H9 (cell line): ENCODE data around the gene RNF149. TPM values are rescaled to one million over a fixed set of nuclear protein-coding genes. Genes with fewer than 3 reads are reported as not detected.

Source experiments
- DNase-seq: peaks from one replicate; pipeline ENCODE4 v3.0.0-alpha.2; 2017
- H2AFZ ChIP-seq: one replicate; pipeline ENCODE4 v1.6.1; 2013; ENCODE audit warnings: mild to moderate bottlenecking, low read length, control low read depth, moderate library complexity
- H2AK5ac ChIP-seq: 2 replicates; pipeline ENCODE4 v1.6.1; 2013; ENCODE audit warnings: low read length, control low read depth, mixed read lengths; ENCODE audit not compliant: insufficient read length
- H2BK120ac ChIP-seq: one replicate; pipeline ENCODE4 v1.6.1; 2013; ENCODE audit warnings: low read depth, mild to moderate bottlenecking, low read length, control low read depth, inconsistent platforms; ENCODE audit not compliant: poor library complexity, severe bottlenecking
- H2BK12ac ChIP-seq: 2 replicates; pipeline ENCODE4 v1.6.1; 2013; ENCODE audit warnings: low read length, control low read depth, mixed read lengths, low read depth; ENCODE audit not compliant: insufficient read length
- H2BK15ac ChIP-seq: 2 replicates; pipeline ENCODE4 v1.6.1; 2013; ENCODE audit warnings: low read depth, low read length, control low read depth
- H2BK20ac ChIP-seq: one replicate; pipeline ENCODE4 v1.6.1; 2013; ENCODE audit warnings: low read depth, mild to moderate bottlenecking, low read length, control low read depth, inconsistent platforms; ENCODE audit not compliant: poor library complexity, severe bottlenecking
- H2BK5ac ChIP-seq: 2 replicates; pipeline ENCODE4 v1.6.1; 2013; ENCODE audit warnings: low read length, control low read depth, mixed read lengths; ENCODE audit not compliant: insufficient read length
- H3K14ac ChIP-seq: 2 replicates; pipeline ENCODE4 v1.6.1; 2013; ENCODE audit warnings: low read length, control low read depth; ENCODE audit not compliant: insufficient read depth
- H3K18ac ChIP-seq: 2 replicates; pipeline ENCODE4 v1.6.1; 2013; ENCODE audit warnings: low read depth, mild to moderate bottlenecking, mixed read lengths, low read length, control low read depth; ENCODE audit not compliant: insufficient read length
- H3K23ac ChIP-seq: 2 replicates; pipeline ENCODE4 v1.6.1; 2013; ENCODE audit warnings: low read length, control low read depth, mixed read lengths, low read depth; ENCODE audit not compliant: insufficient read length
- H3K23me2 ChIP-seq: 2 replicates; pipeline ENCODE4 v1.6.1; 2013; ENCODE audit warnings: low read depth, mild to moderate bottlenecking, mixed read lengths, low read length, control low read depth; ENCODE audit not compliant: insufficient read length, poor library complexity, severe bottlenecking
- H3K27ac ChIP-seq: 2 replicates; pipeline ENCODE4 v1.5.1; 2013; ENCODE audit warnings: low read length, control low read depth, mixed read lengths, low read depth; ENCODE audit not compliant: insufficient read length
- H3K27me3 ChIP-seq: 2 replicates; pipeline ENCODE4 v1.6.1; 2013; ENCODE audit warnings: low read length, control low read depth, inconsistent platforms; ENCODE audit not compliant: insufficient read depth
- H3K4ac ChIP-seq: 2 replicates; pipeline ENCODE4 v1.6.1; 2013; ENCODE audit warnings: low read depth, mild to moderate bottlenecking, control low read depth, inconsistent platforms, low read length, moderate library complexity
- H3K4me1 ChIP-seq: 2 replicates; pipeline ENCODE4 v1.6.1; 2013; ENCODE audit warnings: low read length, control low read depth, inconsistent platforms; ENCODE audit not compliant: insufficient read depth
- H3K4me2 ChIP-seq: 2 replicates; pipeline ENCODE4 v1.6.1; 2013; ENCODE audit warnings: low read length, control low read depth, mixed read lengths; ENCODE audit not compliant: insufficient read length, insufficient read depth
- H3K56ac ChIP-seq: 2 replicates; pipeline ENCODE4 v1.6.1; 2013; ENCODE audit warnings: low read depth, mild to moderate bottlenecking, mixed read lengths, low read length, control low read depth; ENCODE audit not compliant: insufficient read length
- H3K79me1 ChIP-seq: 2 replicates; pipeline ENCODE4 v1.6.1; 2013; ENCODE audit warnings: low read depth, mild to moderate bottlenecking, moderate library complexity, low read length, control low read depth, inconsistent platforms; ENCODE audit not compliant: insufficient read depth, poor library complexity, severe bottlenecking
- H3K79me2 ChIP-seq: 2 replicates; pipeline ENCODE4 v1.6.1; 2013; ENCODE audit warnings: low read length, control low read depth, inconsistent platforms; ENCODE audit not compliant: insufficient read depth
- H3K9ac ChIP-seq: 2 replicates; pipeline ENCODE4 v1.6.1; 2013; ENCODE audit warnings: low read length, control low read depth, mixed read lengths; ENCODE audit not compliant: insufficient read length; ENCODE audit errors: extremely low read depth
- H3K9me3 ChIP-seq: one replicate; pipeline ENCODE4 v1.6.1; 2013; ENCODE audit warnings: low read depth, low read length, inconsistent platforms; ENCODE audit not compliant: control insufficient read depth
- H3T11ph ChIP-seq: one replicate; pipeline ENCODE4 v1.6.1; 2013; ENCODE audit warnings: mild to moderate bottlenecking, low read length, control low read depth, inconsistent platforms
- H4K20me1 ChIP-seq: one replicate; pipeline ENCODE4 v1.6.1; 2013; ENCODE audit not compliant: control insufficient read depth, insufficient read length, insufficient read depth
- H4K5ac ChIP-seq: 2 replicates; pipeline ENCODE4 v1.6.1; 2013; ENCODE audit warnings: low read depth, mild to moderate bottlenecking, mixed read lengths, low read length, control low read depth; ENCODE audit not compliant: insufficient read length
- H4K8ac ChIP-seq: replicated peaks from 2 replicates; pipeline ENCODE4 v1.6.1; 2013; ENCODE audit warnings: low read length, control low read depth, mixed read lengths, low read depth; ENCODE audit not compliant: insufficient read length
- H4K91ac ChIP-seq: 2 replicates; pipeline ENCODE4 v1.6.1; 2013; ENCODE audit warnings: low read depth, mild to moderate bottlenecking, moderate library complexity, mixed read lengths, low read length, control low read depth; ENCODE audit not compliant: insufficient read length
- H3K27ac Mint-ChIP-seq, 3 experiments: 2 replicates in 2 of 3; 3 replicates in 1 of 3; pipeline ENCODE4 v1.8.0; 2020 to 2021; ENCODE audit warnings: mixed read lengths in 3 of 3, mild to moderate bottlenecking in 1 of 3, moderate library complexity in 1 of 3
- H3K27me3 Mint-ChIP-seq: 2 replicates; pipeline ENCODE4 v1.8.0; 2021; ENCODE audit warnings: low read depth, mild to moderate bottlenecking, moderate library complexity, mixed read lengths
- H3K36me3 Mint-ChIP-seq, 3 experiments: 2 replicates in 2 of 3; 3 replicates in 1 of 3; pipeline ENCODE4 v1.8.0; 2020 to 2021; ENCODE audit warnings: low read depth in 3 of 3, mixed read lengths in 3 of 3; ENCODE audit not compliant: insufficient read depth in 1 of 3
- H3K4me1 Mint-ChIP-seq, 2 experiments: 2 replicates each; pipeline ENCODE4 v1.8.0; 2020; ENCODE audit warnings: mixed read lengths in 2 of 2
- H3K4me3 Mint-ChIP-seq, 2 experiments: 2 replicates in 1 of 2; 3 replicates in 1 of 2; pipeline ENCODE4 v1.8.0; 2020 to 2021; ENCODE audit warnings: mild to moderate bottlenecking in 2 of 2, mixed read lengths in 2 of 2, moderate library complexity in 1 of 2
- H3K9me3 Mint-ChIP-seq, 2 experiments: 2 replicates in 1 of 2; 3 replicates in 1 of 2; pipeline ENCODE4 v1.8.0; 2020; ENCODE audit warnings: mild to moderate bottlenecking in 2 of 2, mixed read lengths in 2 of 2, moderate library complexity in 1 of 2
- WGBS: extraction: QIAGEN DNeasy Blood & Tissue Kit; methylation state at CpG from one replicate; pipeline ENCODE4 v1.1.7; 2013; ENCODE audit warnings: missing lambda C conversion rate, low lambda C conversion rate, mixed read lengths; ENCODE audit not compliant: insufficient read length; ENCODE audit errors: extremely low coverage; 5-methylcytosine and 5-hydroxymethylcytosine counted together
- total RNA-seq: library from RNA; stranded (reverse); gene quantifications from 2 replicates; pipeline ENCODE4 v1.2.1, GENCODE V29; 2021
- TF ChIP-seq, protein P1 (sequence below): fragments of 200-600 bp; sonication (generic); conservative IDR thresholded peaks from 3 replicates; pipeline ENCODE4 v1.8.0; 2021; ENCODE audit warnings: antibody characterized with exemption, mild to moderate bottlenecking

The RNF149 gene
- total RNA-seq, 1 experiment from 2014 or later: 18.0 TPM

DNA sequence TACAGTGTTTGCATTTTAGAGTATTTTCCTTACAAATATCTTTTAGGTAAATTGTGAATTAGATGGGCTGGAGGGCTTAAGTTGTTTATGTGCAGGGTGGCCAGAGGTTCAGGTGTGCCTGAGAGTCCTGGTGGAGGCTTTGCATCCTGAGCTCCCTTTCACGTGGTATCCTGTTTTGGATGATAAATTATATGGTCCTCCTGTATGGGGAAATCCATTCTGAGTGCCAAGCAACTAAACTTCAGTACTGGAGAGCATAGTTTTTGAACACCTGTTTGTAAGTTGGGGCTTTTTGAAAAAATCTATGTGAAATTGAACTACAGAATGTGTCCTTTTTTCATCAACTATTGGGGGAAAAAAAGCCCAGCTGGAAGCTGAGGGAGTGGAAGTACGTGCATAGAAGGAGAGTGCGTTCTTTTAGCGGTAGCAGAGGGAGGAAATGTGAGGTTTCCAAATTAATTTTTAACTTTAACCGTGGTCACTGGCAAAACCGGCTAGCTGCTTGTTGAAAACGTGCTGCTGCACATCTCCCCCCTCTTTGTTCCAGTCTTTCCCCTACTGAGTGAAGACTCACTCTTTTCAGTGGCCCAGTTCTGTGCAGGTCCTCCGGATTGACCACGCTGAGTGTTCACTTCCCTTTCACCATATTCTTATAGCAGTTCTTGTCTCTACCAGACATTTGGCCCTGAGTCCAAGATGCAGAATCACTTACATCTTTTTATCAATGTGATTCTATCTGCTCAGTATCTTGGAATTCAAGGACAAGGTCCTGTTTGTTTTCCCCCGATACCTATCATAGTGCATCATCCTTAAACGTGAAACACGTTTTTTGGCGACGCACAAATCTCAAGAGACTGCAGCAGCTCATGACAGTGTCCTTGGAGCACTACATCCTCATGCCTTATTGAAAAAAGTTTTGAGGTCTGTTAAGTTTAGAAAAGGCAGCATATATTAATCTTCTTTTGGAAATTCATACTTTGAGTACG lies 40.5 kb downstream of the RNF149 start:
- Histone ChIP-seq H3K79me2 (no peaks in the 10 kb centered on the region), H2BK120ac (no peak overlapping the region), H2BK5ac (no peak overlapping the region), H3K27me3 (no peaks in the 10 kb centered on the region), H3T11ph (no peak overlapping the region), H3K4ac (no peak overlapping the region), H3K14ac (no peak overlapping the region), H3K23ac (no peak overlapping the region), H4K8ac (no peak overlapping the region), H4K91ac (no peak overlapping the region), H2BK12ac (no peak overlapping the region), H4K5ac (no peak overlapping the region), H3K27ac (no peak overlapping the region), H3K9ac (no peak overlapping the region), H4K20me1 (no peaks in the 10 kb centered on the region), H3K4me1 (no peaks in the 10 kb centered on the region), H3K23me2 (no peaks in the 10 kb centered on the region), H3K18ac (no peak overlapping the region), H2AK5ac (no peak overlapping the region), H3K4me2 (no peak overlapping the region), H3K79me1 (no peaks in the 10 kb centered on the region), H3K9me3 (no peaks in the 10 kb centered on the region), H2AFZ (no peak overlapping the region), H2BK15ac (no peak overlapping the region), H3K56ac (peak overlapping the region; percentile 42), H2BK20ac (no peak overlapping the region)
- H3K27ac Mint-ChIP-seq: peak overlapping the region in 1 of 3 experiments; percentile 33; a peak in 2 of 7 replicates
- peaks cover 28 to 77% (median 47%) of the 10 kb centered on the region in 3 experiments; a peak in 6 of 7 replicates for H3K36me3 Mint-ChIP-seq
- no peak for DNase-seq
- no CpG with 5 or more reads among the region's 15 CpGs for WGBS
- peaks cover 8 to 16% of the 10 kb centered on the region in 2 experiments for H3K4me1 Mint-ChIP-seq
- TF ChIP-seq, protein P1, sequence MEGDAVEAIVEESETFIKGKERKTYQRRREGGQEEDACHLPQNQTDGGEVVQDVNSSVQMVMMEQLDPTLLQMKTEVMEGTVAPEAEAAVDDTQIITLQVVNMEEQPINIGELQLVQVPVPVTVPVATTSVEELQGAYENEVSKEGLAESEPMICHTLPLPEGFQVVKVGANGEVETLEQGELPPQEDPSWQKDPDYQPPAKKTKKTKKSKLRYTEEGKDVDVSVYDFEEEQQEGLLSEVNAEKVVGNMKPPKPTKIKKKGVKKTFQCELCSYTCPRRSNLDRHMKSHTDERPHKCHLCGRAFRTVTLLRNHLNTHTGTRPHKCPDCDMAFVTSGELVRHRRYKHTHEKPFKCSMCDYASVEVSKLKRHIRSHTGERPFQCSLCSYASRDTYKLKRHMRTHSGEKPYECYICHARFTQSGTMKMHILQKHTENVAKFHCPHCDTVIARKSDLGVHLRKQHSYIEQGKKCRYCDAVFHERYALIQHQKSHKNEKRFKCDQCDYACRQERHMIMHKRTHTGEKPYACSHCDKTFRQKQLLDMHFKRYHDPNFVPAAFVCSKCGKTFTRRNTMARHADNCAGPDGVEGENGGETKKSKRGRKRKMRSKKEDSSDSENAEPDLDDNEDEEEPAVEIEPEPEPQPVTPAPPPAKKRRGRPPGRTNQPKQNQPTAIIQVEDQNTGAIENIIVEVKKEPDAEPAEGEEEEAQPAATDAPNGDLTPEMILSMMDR: no peak
- no peak overlapping the region for H3K4me3 Mint-ChIP-seq
- no peaks in the 10 kb centered on the region for H3K27me3 Mint-ChIP-seq
- no peaks in the 10 kb centered on the region for H3K9me3 Mint-ChIP-seq
